HG03175 (cell line): ENCODE data around the gene BIRC6.
"Not testable (repeated sequence)": the region's sequence is repeated elsewhere in the genome, so short reads cannot be mapped to it uniquely, and the experiment has no call there.

Experiments
- ATAC-seq: cut with Tn5 transposase; IDR thresholded peaks from one replicate; pipeline ENCODE4 v1.9.1; 2021; ENCODE audit warnings: mild to moderate bottlenecking, moderate library complexity; ENCODE audit not compliant: unreplicated experiment

The BIRC6 gene

GRCh38 chr2:32446369-32446768 lies 89.5 kb downstream of the BIRC6 start:
- ATAC-seq: no peak

DNA sequence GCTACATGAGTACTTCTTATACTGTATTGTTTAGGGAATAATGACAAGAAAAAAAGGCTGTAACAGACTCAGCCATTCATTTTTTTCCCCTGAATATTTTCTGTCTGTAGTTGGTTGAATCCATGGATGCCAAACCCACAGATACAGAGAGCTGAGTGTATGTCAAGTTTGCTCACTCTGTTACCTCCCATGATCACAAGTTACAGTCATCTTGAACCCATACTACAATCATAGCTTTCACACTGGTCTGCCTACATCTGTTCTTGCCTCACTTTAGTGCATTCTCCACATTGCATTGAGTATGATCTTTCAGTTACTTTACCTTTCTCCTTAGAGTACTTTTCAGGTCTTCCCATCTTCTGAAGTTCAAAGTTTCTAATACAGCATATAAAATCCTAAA lies 94.0 kb downstream of the BIRC6 start:
- no peak for ATAC-seq

- ATAC-seq: no peak
Measured at GRCh38 chr2:32452338-32453064, 95.7 kb downstream of the BIRC6 start.

- no peak for ATAC-seq
Measured at GRCh38 chr2:32453242-32454062, 96.6 kb downstream of the BIRC6 start.

- ATAC-seq: no peak
Measured at GRCh38 chr2:32455816-32456215, 99.0 kb downstream of the BIRC6 start.

GRCh38 chr2:32456808-32457207 lies 100.0 kb downstream of the BIRC6 start:
- ATAC-seq: no peak

- no peak for ATAC-seq
Measured at GRCh38 chr2:32457814-32458213, 101.0 kb downstream of the BIRC6 start.

- ATAC-seq: not testable (repeated sequence)
Measured at GRCh38 chr2:32460861-32461260, 104.0 kb downstream of the BIRC6 start.

DNA sequence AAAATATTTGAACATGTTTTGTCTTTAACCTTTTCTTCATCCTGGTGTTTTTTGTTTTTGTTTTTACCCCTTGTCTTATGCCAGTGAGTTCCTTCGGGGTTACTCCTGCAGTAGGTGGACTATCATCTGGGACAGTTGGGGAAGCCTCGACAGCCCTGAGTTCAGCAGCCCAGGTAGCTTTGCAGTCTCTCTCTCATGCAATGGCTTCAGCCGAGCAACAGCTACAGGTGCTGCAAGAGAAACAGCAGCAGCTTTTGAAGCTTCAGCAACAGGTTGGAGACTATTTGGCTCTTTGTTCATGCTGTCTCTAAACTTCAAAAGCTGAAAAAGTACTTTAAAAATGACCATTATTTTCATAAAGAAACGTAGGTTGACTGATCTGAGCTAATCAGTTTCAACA lies 106.3 kb downstream of the BIRC6 start:
- ATAC-seq: no peak

DNA sequence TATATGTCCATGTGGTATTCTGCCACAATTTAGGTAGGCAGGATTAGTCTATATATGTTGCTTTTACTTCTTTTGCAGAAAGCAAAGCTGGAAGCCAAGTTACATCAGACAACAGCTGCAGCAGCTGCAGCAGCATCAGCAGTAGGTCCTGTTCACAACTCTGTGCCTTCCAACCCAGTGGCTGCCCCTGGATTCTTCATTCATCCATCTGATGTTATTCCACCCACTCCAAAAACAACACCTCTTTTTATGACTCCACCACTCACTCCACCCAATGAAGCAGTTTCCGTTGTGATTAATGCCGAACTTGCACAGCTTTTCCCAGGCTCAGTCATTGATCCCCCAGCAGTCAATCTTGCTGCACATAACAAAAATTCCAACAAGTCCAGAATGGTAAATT lies 107.6 kb downstream of the BIRC6 start:
- ATAC-seq: no peak

DNA sequence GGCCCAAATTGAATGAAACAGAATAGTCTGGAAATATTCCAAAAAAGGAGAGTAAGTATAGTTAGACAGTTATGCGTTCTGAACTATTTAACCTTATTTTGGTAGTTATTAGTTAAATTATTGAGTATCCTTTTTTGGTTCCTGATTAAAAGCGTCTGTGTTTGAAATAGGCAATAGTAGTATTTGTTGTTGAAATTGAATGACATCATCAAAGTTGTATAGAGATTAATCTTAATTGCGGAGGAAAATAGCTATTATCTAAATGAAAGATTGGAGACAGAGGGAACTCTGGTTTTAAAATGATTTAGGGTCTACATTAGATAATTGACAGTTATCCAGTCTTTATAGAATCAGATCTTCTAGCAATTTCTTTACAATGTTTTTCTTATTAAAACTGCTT lies 115.8 kb downstream of the BIRC6 start:
- no peak for ATAC-seq

GRCh38 chr2:32474381-32474780 lies 117.6 kb downstream of the BIRC6 start:
- no peak for ATAC-seq

DNA sequence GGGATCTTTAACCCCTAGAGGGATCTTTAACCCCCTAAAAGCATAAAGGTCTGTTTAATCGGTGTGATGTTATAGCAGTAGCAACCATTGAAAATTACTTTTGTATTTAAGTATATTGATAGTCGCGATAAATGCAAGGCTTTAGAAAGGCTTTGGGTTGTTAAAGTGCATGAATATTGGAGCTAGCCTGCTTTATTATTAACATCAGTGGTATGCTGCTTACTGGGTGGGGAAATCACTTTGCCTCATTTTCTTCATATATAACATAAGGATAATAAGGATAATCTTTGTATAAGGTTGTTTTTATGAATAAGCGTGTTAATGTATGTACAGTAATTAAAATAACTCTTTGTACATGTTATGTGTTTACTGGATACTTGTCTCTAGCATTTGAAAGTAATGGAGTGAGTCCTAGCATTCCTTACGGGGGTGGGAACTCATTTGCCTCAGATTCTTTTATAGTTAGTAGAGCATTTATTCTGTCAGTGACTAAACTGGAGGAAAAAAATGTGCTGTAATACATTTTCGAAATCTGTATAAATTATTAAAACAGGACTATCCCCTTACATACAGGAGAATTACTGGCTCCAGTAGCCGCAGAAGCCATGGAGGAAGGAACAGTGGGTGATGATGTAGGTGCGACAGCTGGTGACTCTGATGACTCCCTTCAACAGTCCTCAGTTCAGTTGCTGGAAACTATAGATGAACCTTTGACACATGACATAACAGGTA lies 122.2 kb downstream of the BIRC6 start:
- no peak for ATAC-seq

DNA sequence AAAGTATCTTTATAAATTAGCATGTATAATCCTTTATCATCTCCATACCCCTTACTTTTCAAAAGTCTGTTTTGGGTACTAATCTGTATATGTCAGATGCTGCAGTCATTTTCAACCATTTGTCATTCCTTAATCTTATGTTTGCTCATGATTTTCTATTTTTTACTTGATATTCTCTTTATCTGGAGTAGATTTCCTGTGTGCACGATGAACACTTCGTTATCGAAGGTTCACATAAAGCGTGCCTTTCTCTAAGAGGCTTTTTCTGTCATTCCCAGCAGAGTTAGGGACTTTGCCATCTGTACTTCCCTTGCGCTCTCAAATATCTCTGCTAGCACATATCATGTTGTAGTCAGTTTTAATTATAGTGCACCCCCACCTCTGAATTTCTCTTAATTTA lies 123.2 kb downstream of the BIRC6 start:
- ATAC-seq: no peak

DNA sequence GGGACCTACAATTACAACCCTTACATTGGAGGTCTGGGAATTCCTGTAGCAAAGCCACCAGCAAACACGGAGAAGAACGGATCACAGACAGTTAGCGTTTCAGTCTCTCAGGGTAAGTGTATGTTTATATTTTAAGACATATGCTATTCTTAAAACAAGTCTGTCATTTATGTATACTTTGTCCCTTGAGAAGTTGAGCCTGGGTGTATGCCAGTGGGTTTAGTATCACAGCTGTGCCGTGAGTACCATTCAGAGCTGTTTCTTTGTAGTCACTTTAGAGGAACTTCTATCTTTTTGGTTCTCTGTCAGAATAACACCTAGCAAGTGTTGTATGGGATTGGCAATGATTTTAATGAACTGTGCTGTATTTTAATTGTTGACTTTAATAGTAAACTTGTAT lies 125.6 kb downstream of the BIRC6 start:
- no peak for ATAC-seq

DNA sequence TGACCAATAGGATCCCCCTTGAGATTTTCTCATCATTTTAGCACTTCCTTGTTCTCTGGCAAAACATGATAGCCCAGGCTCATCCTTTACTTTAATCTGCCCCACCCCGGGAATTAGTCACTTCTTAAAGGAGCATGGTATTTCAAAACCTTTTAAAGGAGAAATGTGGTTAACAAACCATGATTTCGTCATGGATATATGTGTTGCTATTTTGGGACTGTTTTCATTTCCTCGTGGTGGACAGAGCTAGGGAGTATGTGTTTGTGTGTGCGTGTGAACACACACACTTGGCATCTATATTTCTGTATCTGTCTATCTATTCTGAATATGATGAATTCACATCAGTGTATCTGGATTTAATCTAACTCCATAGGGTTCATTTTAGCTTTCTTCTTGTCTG lies 128.1 kb downstream of the BIRC6 start:
- ATAC-seq: no peak

- ATAC-seq: no peak
Measured at GRCh38 chr2:32485399-32485798, 128.6 kb downstream of the BIRC6 start.

- ATAC-seq: no peak
Measured at GRCh38 chr2:32489061-32489460, 132.2 kb downstream of the BIRC6 start.

- no peak for ATAC-seq
Measured at GRCh38 chr2:32491346-32491745, 134.5 kb downstream of the BIRC6 start.

DNA sequence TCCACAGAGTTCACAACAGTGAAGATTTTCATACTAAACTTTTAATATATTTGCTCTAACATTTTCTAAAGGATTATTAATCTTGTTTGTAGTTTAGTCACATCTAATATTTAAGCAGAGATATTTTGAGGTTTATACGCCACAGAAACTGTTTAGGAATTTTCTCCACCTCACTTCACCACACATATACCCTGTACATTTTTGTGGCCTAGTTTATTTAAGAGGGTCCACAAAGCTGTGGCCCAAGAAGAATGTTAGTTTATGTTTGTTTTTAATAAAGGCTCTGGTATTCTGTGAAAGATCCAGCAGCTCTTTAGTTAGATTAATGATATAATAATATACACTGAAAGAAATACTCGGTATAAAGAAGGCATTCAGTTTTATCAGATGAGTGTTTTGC lies 138.3 kb downstream of the BIRC6 start:
- no peak for ATAC-seq

DNA sequence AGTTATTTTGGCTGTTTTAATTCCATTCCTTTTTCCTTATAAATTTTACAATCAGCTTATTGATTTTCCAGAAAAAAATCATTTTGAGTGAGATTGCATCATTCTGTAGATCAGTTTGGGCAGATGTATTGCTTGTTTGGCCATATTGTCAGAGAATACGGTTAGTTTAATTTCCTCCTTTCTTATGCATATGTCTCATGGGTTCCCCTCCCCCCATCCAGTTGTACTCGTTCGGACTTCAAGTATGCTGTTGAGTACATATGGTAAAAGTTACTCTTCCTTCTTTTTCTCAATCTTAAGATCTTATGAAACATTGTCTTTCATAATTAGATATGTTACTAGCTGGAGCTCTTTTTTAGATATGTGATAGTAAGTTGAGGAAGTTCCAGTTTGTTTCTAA lies 139.8 kb downstream of the BIRC6 start:
- no peak for ATAC-seq

GRCh38 chr2:32498306-32498705 lies 141.5 kb downstream of the BIRC6 start:
- no peak for ATAC-seq
